Uterus (tissue), 4 donors: Measurements from ENCODE around the gene GGTLC1. TPM values are rescaled to one million over a fixed set of nuclear protein-coding genes. Genes with fewer than 3 reads are reported as not detected.
A peak's percentile ranks its signal among the peaks of the same experiment; 100 is the strongest.

Experiments
- DNase-seq, 2 donors: peaks; one replicate each; pipeline ENCODE4 v3.0.0-alpha.2; 2019 to 2020
- H3K27ac ChIP-seq, 2 donors: fragments of 200-600 bp; sonication (generic); 1 replicate in 1 of 2; 2 replicates in 1 of 2; pipeline ENCODE4 v1.5.1; 2016 to 2018
- H3K27me3 ChIP-seq, 2 donors: fragments of 200-600 bp; sonication (generic); one replicate each; pipeline ENCODE4 v1.5.1; 2018 to 2019; ENCODE audit warnings: control low read depth in 1 of 2
- H3K36me3 ChIP-seq, 2 donors: fragments of 200-600 bp; sonication (generic); one replicate each; pipeline ENCODE4 v1.5.1; 2019; ENCODE audit warnings: control low read depth in 1 of 2
- H3K4me1 ChIP-seq, 2 donors: fragments of 200-600 bp; sonication (generic); one replicate each; pipeline ENCODE4 v1.5.1; 2018 to 2019; ENCODE audit warnings: control low read depth in 1 of 2
- H3K4me3 ChIP-seq, 2 donors: fragments of 200-600 bp; sonication (generic); 1 replicate in 1 of 2; 2 replicates in 1 of 2; pipeline ENCODE4 v1.5.1; 2018 to 2019; ENCODE audit warnings: mild to moderate bottlenecking in 1 of 2
- H3K9me3 ChIP-seq, 2 donors: fragments of 200-600 bp; sonication (generic); one replicate each; pipeline ENCODE4 v1.5.1; 2019; ENCODE audit warnings: control low read depth in 1 of 2
- POLR2A ChIP-seq, 2 donors: fragments of 450-650 bp; IDR thresholded peaks; one replicate each; pipeline ENCODE4 v1.6.1; 2016; ENCODE audit warnings: antibody characterized with exemption in 2 of 2, mild to moderate bottlenecking in 1 of 2, moderate library complexity in 1 of 2
- intact Hi-C: fragments of 100-400 bp; cut with DNase I; formaldehyde crosslinking; loops from one replicate; pipeline ENCODE4 v1.15.1; 2023; ENCODE audit warnings: low total_unique reads
- small RNA-seq: library from RNA; depleted of rRNA; stranded (forward); fragments of <200 nt; gene quantifications from one replicate; pipeline ENCODE3, GENCODE V24; 2016
- total RNA-seq, 4 donors: library from RNA; depleted of rRNA in 3 of 4; stranded (reverse); fragments of >200 nt in 3 of 4; gene quantifications; one replicate each; pipeline versions ENCODE4 v1.1.0 to v1.2.4, GENCODE V29; 2014 to 2023
- TF ChIP-seq, protein P1 (sequence below), 4 experiments: fragments of 200-600 bp in 2 of 4; fragments of 450-650 bp in 2 of 4; sonication (generic) in 2 of 4; IDR thresholded peaks; one replicate each; pipeline ENCODE4 v1.5.1; 2016 to 2019; ENCODE audit warnings: antibody characterized with exemption in 4 of 4, mild to moderate bottlenecking in 2 of 4, moderate library complexity in 1 of 4
- donor health status: DM: yes; HTN: yes; CAD: no.

The GGTLC1 gene
- total RNA-seq, 4 donors from 2014 or later, result not detected

DNA sequence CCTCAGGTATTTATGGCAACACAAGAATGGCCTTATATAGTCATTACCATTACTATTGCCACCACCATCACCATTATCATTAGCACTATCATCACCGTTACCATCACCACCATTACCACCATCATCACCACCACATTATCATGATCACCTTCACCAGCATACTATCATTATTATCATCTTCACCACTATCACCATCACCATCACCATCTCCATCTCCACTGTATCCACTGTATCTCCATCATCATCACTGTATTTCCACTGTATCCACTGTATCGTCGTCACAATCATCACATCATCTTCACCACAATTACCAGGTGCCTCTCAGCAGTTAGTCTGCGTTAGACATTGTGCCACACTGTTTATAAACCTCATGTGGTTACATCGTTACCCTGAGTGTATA is 45.3 kb downstream of the GGTLC1 start:
- Histone ChIP-seq H3K27ac (no peak overlapping the region), H3K36me3 (no peaks in the 10 kb centered on the region), H3K9me3 (no peaks in the 10 kb centered on the region), H3K4me1 (no peaks in the 10 kb centered on the region), H3K27me3 (no peaks in the 10 kb centered on the region), H3K4me3 (no peak overlapping the region)
- TF ChIP-seq POLR2A (IDR thresholded peaks at IDR 0.05), result no peak
- TF ChIP-seq, protein P1, sequence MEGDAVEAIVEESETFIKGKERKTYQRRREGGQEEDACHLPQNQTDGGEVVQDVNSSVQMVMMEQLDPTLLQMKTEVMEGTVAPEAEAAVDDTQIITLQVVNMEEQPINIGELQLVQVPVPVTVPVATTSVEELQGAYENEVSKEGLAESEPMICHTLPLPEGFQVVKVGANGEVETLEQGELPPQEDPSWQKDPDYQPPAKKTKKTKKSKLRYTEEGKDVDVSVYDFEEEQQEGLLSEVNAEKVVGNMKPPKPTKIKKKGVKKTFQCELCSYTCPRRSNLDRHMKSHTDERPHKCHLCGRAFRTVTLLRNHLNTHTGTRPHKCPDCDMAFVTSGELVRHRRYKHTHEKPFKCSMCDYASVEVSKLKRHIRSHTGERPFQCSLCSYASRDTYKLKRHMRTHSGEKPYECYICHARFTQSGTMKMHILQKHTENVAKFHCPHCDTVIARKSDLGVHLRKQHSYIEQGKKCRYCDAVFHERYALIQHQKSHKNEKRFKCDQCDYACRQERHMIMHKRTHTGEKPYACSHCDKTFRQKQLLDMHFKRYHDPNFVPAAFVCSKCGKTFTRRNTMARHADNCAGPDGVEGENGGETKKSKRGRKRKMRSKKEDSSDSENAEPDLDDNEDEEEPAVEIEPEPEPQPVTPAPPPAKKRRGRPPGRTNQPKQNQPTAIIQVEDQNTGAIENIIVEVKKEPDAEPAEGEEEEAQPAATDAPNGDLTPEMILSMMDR (IDR thresholded peaks at IDR 0.05), result no peak
- DNase-seq, result no peak
- intact Hi-C loops, result no loop called here

DNA sequence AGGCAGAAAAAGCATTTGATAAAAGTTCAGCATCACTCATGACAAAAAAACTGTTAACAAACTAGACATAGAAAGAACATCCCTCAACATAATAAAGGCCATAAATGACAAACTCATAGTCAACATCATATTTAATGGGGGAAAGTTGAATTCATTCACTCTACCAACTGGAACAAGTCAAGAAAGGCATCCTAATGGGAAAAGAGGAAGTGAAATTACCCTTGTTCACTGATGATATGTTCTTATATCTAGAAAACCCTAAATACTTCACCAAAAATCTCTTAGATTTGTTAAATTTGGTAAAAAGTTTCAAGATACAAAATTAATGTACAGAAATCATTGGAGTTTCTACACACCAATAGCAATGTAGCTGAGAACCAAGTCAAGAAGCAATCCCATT is 48.9 kb downstream of the GGTLC1 start:
- Histone ChIP-seq H3K27ac (no peak overlapping the region), H3K4me1 (no peaks in the 10 kb centered on the region), H3K4me3 (no peak overlapping the region), H3K9me3 (no peaks in the 10 kb centered on the region), H3K27me3 (no peaks in the 10 kb centered on the region), H3K36me3 (no peaks in the 10 kb centered on the region)
- no peak for DNase-seq
- intact Hi-C loops, result no loop called here
- no peak for TF ChIP-seq POLR2A (IDR thresholded peaks at IDR 0.05)

DNA sequence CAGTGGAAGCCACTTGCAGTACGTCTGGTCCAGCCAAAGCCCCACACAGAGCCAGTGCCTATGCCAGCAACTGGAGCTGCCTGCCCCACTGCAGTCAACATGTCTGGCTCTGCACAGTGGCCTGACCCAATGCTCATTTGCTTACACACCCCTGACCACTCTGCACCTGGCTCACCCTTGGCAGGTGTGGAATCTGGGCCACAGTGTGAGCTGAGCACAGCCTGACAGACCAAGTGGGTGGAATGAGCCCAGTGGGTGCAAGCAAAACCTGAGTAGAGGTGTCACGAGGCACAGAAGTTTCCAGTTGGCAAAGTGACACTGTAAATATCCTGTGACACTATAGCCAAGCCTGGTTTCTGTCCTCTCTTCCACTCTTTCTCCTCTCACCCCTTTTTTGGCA is 49.5 kb downstream of the GGTLC1 start:
- no peak for DNase-seq
- no peaks in the 10 kb centered on the region for H3K36me3 ChIP-seq
- intact Hi-C loops, result no loop called here
- H3K27me3 ChIP-seq, result no peaks in the 10 kb centered on the region
- H3K4me1 ChIP-seq, result no peaks in the 10 kb centered on the region
- H3K4me3 ChIP-seq, result no peak overlapping the region
- no peak overlapping the region for H3K27ac ChIP-seq
- no peaks in the 10 kb centered on the region for H3K9me3 ChIP-seq
- TF ChIP-seq, protein P1 (IDR thresholded peaks at IDR 0.05), result no peak
- TF ChIP-seq POLR2A (IDR thresholded peaks at IDR 0.05), result no peak

DNA sequence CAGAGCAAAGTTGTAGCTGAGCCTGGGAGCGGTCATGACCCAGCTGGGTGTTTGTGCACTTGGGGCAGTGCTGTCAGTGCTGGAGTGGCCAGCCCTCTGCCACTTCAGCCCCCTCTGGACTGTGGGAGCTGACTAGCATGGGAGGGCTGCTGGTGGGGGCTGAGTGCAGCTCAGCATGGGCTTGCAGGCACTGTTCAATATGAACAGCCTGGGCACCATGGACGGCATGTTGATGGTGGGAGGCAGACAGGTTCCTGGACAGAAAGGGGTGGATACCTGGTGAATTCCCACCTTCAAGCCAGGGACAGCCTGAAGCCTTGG is 50.5 kb downstream of the GGTLC1 start:
- H3K36me3 ChIP-seq, result no peaks in the 10 kb centered on the region
- no peak for TF ChIP-seq POLR2A (IDR thresholded peaks at IDR 0.05)
- TF ChIP-seq, protein P1 (IDR thresholded peaks at IDR 0.05), result no peak
- DNase-seq, result no peak
- no peaks in the 10 kb centered on the region for H3K4me1 ChIP-seq
- H3K27me3 ChIP-seq, result no peaks in the 10 kb centered on the region
- no peaks in the 10 kb centered on the region for H3K9me3 ChIP-seq
- H3K4me3 ChIP-seq, result no peak overlapping the region
- H3K27ac ChIP-seq, result no peak overlapping the region
- intact Hi-C loops, result no loop called here

DNA sequence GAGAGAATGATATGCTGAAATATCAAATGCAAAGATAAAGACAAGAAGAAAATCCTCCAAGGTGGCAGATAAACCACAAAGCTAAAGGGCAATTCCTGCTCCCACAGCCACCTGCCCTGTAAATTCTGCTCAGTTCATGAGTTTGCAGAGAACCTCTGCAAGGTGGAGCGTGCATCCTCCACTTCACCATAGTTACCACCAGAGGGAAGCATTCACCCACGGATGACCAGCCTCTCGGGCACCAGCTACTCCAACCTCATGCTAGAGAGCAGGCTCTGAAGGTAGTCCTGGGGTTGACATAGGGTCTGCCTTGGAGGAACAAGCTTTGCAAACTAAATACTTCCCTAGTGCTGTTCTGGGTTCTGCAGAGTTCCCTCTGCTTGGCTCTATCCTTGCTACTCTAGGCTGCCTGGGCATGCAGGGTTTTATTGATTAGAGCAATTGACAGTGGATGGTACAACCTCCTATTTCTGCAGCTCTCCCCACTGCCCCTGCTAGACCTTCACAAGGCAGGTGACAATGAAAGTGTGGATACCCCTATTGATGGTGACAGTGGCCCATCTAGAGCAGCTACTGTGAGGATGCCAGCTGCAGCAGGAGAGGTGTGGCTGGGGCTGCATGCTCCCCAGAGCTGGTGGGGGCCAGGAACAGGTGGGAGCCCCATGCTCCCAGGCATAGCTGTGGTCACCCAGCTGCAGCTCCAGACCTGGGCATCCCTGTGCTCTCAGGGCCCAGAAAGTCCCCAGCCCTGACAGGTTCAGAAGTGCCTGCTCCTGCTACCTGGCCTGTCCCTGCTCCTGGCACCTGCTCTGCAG is 51.1 kb downstream of the GGTLC1 start:
- no peak overlapping the region for H3K27ac ChIP-seq
- H3K4me1 ChIP-seq, result no peaks in the 10 kb centered on the region
- TF ChIP-seq POLR2A (IDR thresholded peaks at IDR 0.05), result no peak
- TF ChIP-seq, protein P1 (IDR thresholded peaks at IDR 0.05), result peak; percentile 56 to 72 (median 70)
- intact Hi-C loops, result no loop called here
- H3K36me3 ChIP-seq, result no peaks in the 10 kb centered on the region
- no peaks in the 10 kb centered on the region for H3K27me3 ChIP-seq
- DNase-seq, result peak; percentile 27 to 35
- H3K4me3 ChIP-seq, result no peak overlapping the region
- H3K9me3 ChIP-seq, result no peaks in the 10 kb centered on the region

Small RNA genes within 50 kb of the gene (small RNA-seq; reads per million reads assigned to genes)
- not detected for gene AL133466.1

Other genes with a start within 250 kb of the GGTLC1 start
- gene CST1, start 237.8 kb downstream of the GGTLC1 start, total RNA-seq, result not detected
- not detected for gene CST2, start 162.1 kb downstream of the GGTLC1 start, total RNA-seq
- not detected for gene CST5, start 109.0 kb downstream of the GGTLC1 start, total RNA-seq